Loucy (cell line): Measurements from ENCODE around the gene MYCBP2.

ENCODE experiments used
- CTCF ChIP-seq: fragments of 200-600 bp; sonication (generic); conservative IDR thresholded peaks from 2 replicates; pipeline ENCODE4 v1.5.1; 2014; ENCODE audit warnings: mild to moderate bottlenecking, antibody characterized with exemption, low read length
- EZH2phosphoT487 ChIP-seq: fragments of 200-600 bp; IDR thresholded peaks from 2 replicates; pipeline ENCODE4 v1.6.1; 2018; ENCODE audit warnings: antibody characterized with exemption, mild to moderate bottlenecking, moderate library complexity, borderline replicate concordance

GRCh38 chr13:77313923-77314322, 13.0 kb downstream of the MYCBP2 start:
- TF ChIP-seq CTCF (no peak), EZH2phosphoT487 (no peak)
